ENCODE measurements around the gene FAM167B. TPM values are rescaled to one million over a fixed set of nuclear protein-coding genes. Genes with fewer than 3 reads are reported as not detected.

FAM167B gene
- polyA plus RNA-seq, 2 of the 4 experiments (the other 2 are of a cell fraction): 0.53 to 2.0 TPM

GRCh38 chr1:32241001-32241763 is 5.8 kb upstream of the FAM167B start:
- FAIRE-seq: no peak
- Histone ChIP-seq H3K27ac (peak overlapping the region; percentile 79 to 94), H3K4me1 (peaks cover 32% of the 10 kb centered on the region), H3K4me2 (peak overlapping the region; percentile 81), H3K4me3 (peak overlapping the region; percentile 56), H3K9me3 (no peaks in the 10 kb centered on the region)
- peak; percentile 72 to 75 for ATAC-seq
- CTCF ChIA-PET: interaction anchor here (1.2 to 4.8 kb wide), 13 partner anchors 9 to 82 kb away, joined by 3 to 45 read pairs (median 7); partner anchors contain the start of genes HDAC1 and LCK
- WGBS (ENCODE audit: missing lambda C conversion rate): 1% methylated on average over 11 of the region's 55 CpGs
- POLR2A ChIA-PET: interaction anchor here (0.6 to 3.4 kb wide), 9 partner anchors 11 to 118 kb away, joined by 3 to 16 read pairs (median 5); partner anchors contain the start of genes HDAC1, MARCKSL1 and TXLNA
- peak; percentile 42 to 54 for DNase-seq (ENCODE audit: low read depth in 1 of 2, low spot score in 1 of 2)
- TF ChIP-seq, protein P1, sequence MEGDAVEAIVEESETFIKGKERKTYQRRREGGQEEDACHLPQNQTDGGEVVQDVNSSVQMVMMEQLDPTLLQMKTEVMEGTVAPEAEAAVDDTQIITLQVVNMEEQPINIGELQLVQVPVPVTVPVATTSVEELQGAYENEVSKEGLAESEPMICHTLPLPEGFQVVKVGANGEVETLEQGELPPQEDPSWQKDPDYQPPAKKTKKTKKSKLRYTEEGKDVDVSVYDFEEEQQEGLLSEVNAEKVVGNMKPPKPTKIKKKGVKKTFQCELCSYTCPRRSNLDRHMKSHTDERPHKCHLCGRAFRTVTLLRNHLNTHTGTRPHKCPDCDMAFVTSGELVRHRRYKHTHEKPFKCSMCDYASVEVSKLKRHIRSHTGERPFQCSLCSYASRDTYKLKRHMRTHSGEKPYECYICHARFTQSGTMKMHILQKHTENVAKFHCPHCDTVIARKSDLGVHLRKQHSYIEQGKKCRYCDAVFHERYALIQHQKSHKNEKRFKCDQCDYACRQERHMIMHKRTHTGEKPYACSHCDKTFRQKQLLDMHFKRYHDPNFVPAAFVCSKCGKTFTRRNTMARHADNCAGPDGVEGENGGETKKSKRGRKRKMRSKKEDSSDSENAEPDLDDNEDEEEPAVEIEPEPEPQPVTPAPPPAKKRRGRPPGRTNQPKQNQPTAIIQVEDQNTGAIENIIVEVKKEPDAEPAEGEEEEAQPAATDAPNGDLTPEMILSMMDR (IDR thresholded peaks at IDR 0.05): no peak
- TF ChIP-seq RCOR1 (IDR thresholded peaks at IDR 0.05; ENCODE audit: low read depth, low read length) (no peak), FOSL2 (IDR thresholded peaks at IDR 0.05) (no peak), FOSL2 (CRISPR knock-in tag; IDR thresholded peaks at IDR 0.05) (peak; percentile 62), MAFK (IDR thresholded peaks at IDR 0.05; ENCODE audit: partially characterized antibody) (no peak), ZNF302 (CRISPR knock-in tag; IDR thresholded peaks at IDR 0.05) (no peak), E2F6 (IDR thresholded peaks at IDR 0.05; ENCODE audit: borderline replicate concordance, low read depth) (peak; percentile 84), FOSB (CRISPR knock-in tag; IDR thresholded peaks at IDR 0.05) (no peak), MAX (IDR thresholded peaks at IDR 0.05) (peak; percentile 80), ZC3H11A (IDR thresholded peaks at IDR 0.05) (no peak), HDAC2 (IDR thresholded peaks at IDR 0.05) (no peak), TP53 (CRISPR knock-in tag; IDR thresholded peaks at IDR 0.05) (no peak)

- H3K4me3 ChIP-seq: no peak overlapping the region
- peak overlapping the region; percentile 81; the same call in 2 of the 3 replicates for H3K4me2 ChIP-seq
- TF ChIP-seq, protein P2, sequence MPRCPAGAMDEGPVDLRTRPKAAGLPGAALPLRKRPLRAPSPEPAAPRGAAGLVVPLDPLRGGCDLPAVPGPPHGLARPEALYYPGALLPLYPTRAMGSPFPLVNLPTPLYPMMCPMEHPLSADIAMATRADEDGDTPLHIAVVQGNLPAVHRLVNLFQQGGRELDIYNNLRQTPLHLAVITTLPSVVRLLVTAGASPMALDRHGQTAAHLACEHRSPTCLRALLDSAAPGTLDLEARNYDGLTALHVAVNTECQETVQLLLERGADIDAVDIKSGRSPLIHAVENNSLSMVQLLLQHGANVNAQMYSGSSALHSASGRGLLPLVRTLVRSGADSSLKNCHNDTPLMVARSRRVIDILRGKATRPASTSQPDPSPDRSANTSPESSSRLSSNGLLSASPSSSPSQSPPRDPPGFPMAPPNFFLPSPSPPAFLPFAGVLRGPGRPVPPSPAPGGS (IDR thresholded peaks at IDR 0.05): no peak
- TF ChIP-seq TFCP2L1 (CRISPR knock-in tag; IDR thresholded peaks at IDR 0.05) (no peak), CEBPB (IDR thresholded peaks at IDR 0.05) (no peak)
- CTCF ChIA-PET: interaction anchor here (0.6 to 4.8 kb wide), 4 partner anchors 11 to 75 kb away, joined by 3 to 27 read pairs (median 4); no protein-coding TSS in a partner anchor
- peaks cover 23% of the 10 kb centered on the region for H3K4me1 ChIP-seq
- 30% methylated on average over 7 of the region's 7 CpGs for WGBS (ENCODE audit: missing lambda C conversion rate)
- POLR2A ChIA-PET: interaction anchor here (3.4 kb wide), 1 partner anchor 94 kb away, joined by 16 read pairs; the partner anchor contains the start of gene MARCKSL1
- H3K27ac ChIP-seq: peak overlapping the region; percentile 21 to 94; a peak in 3 of 6 replicates
- DNase-seq (ENCODE audit: low read depth in 1 of 2, low spot score in 1 of 2) (peak in 1 of 2 experiments; percentile 32), ATAC-seq (no peak), FAIRE-seq (no peak)
- H3K9me3 ChIP-seq: no peaks in the 10 kb centered on the region
Measured at GRCh38 chr1:32242341-32242851, 4.6 kb upstream of the FAM167B start.

GRCh38 chr1:32247452-32247851 is 430 bp downstream of the FAM167B start:
- 88% methylated on average over 12 of the region's 12 CpGs for WGBS (ENCODE audit: missing lambda C conversion rate)
- ChIA-PET CTCF (interaction anchor here (1.1 to 7.7 kb wide), 19 partner anchors 8 to 84 kb away, joined by 3 to 96 read pairs (median 5); no protein-coding TSS in a partner anchor), POLR2A (no interaction called here)
- DNase-seq (ENCODE audit: low read depth in 1 of 2, low spot score in 1 of 2) (no peak), FAIRE-seq (no peak), ATAC-seq (no peak)
- Histone ChIP-seq H3K9me3 (no peaks in the 10 kb centered on the region), H3K4me2 (no peak overlapping the region), H3K27ac (no peak overlapping the region), H3K4me3 (no peak overlapping the region), H3K4me1 (peaks cover 9% of the 10 kb centered on the region)
- TF ChIP-seq, protein P3, sequence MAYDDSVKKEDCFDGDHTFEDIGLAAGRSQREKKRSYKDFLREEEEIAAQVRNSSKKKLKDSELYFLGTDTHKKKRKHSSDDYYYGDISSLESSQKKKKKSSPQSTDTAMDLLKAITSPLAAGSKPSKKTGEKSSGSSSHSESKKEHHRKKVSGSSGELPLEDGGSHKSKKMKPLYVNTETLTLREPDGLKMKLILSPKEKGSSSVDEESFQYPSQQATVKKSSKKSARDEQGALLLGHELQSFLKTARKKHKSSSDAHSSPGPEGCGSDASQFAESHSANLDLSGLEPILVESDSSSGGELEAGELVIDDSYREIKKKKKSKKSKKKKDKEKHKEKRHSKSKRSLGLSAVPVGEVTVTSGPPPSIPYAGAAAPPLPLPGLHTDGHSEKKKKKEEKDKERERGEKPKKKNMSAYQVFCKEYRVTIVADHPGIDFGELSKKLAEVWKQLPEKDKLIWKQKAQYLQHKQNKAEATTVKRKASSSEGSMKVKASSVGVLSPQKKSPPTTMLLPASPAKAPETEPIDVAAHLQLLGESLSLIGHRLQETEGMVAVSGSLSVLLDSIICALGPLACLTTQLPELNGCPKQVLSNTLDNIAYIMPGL (CRISPR knock-in tag; IDR thresholded peaks at IDR 0.05; ENCODE audit: borderline replicate concordance): no peak
- no peak for TF ChIP-seq BHLHE40 (IDR thresholded peaks at IDR 0.05; ENCODE audit: low read depth, low read length)
- no peak for TF ChIP-seq MYC (IDR thresholded peaks at IDR 0.05; ENCODE audit: borderline replicate concordance, low read length)
- TF ChIP-seq CHD2 (IDR thresholded peaks at IDR 0.05; ENCODE audit: low read length, partially characterized antibody): no peak
- no peak for TF ChIP-seq NR3C1 (IDR thresholded peaks at IDR 0.05)
- no peak for TF ChIP-seq CBX2 (IDR thresholded peaks at IDR 0.05; ENCODE audit: borderline replicate concordance, low read depth)
- no peak for TF ChIP-seq ZC3H11A (IDR thresholded peaks at IDR 0.05)
